Gastrocnemius medialis (tissue), 4 donors: ENCODE measurements around the gene DCP1B.

ENCODE experiments used
- POLR2A ChIP-seq, 2 donors: fragments of 450-650 bp; IDR thresholded peaks; one replicate each; pipeline ENCODE4 v1.6.1; 2017; ENCODE audit warnings: antibody characterized with exemption in 2 of 2, mild to moderate bottlenecking in 2 of 2, moderate library complexity in 2 of 2
- TF ChIP-seq, protein P1 (sequence below), 5 experiments: fragments of 450-650 bp in 3 of 5; fragments of 200-600 bp in 2 of 5; sonication (generic) in 2 of 5; IDR thresholded peaks in 4 of 5; conservative IDR thresholded peaks in 1 of 5; 1 replicate in 4 of 5; 2 replicates in 1 of 5; pipeline ENCODE4 v1.5.1; 2016 to 2019; ENCODE audit warnings: antibody characterized with exemption in 5 of 5, mild to moderate bottlenecking in 3 of 5, moderate library complexity in 3 of 5

DNA sequence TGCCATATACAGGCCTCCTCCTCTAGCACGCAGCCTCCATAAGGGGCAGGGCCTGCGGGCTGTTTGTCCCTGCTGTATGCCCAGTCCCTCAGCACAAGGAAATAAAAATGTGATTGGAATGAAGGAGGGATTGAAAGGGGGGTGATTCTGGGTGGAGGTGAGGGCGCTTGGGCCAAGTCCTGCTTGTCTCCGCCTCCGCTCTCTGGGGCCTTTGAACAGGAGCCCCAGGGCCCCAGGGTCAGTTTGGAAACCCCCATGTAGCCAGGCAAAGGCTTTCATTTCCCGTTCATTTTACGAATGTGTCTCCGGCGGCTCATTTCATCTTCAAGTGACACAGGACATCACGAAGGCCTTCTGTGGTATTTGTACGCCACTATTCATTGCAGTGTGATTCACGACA lies 81.3 kb downstream of the DCP1B start:
- TF ChIP-seq, protein P1, sequence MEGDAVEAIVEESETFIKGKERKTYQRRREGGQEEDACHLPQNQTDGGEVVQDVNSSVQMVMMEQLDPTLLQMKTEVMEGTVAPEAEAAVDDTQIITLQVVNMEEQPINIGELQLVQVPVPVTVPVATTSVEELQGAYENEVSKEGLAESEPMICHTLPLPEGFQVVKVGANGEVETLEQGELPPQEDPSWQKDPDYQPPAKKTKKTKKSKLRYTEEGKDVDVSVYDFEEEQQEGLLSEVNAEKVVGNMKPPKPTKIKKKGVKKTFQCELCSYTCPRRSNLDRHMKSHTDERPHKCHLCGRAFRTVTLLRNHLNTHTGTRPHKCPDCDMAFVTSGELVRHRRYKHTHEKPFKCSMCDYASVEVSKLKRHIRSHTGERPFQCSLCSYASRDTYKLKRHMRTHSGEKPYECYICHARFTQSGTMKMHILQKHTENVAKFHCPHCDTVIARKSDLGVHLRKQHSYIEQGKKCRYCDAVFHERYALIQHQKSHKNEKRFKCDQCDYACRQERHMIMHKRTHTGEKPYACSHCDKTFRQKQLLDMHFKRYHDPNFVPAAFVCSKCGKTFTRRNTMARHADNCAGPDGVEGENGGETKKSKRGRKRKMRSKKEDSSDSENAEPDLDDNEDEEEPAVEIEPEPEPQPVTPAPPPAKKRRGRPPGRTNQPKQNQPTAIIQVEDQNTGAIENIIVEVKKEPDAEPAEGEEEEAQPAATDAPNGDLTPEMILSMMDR (IDR thresholded peaks at IDR 0.05 in 4 of 5, conservative IDR thresholded peaks at IDR 0.05 in 1 of 5), result no peak
- no peak for TF ChIP-seq POLR2A (IDR thresholded peaks at IDR 0.05)
